Activated naive CD8-positive, alpha-beta T cell treated with anti-CD3 and anti-CD28 coated beads, Interleukin-2, amount 50 U/mL, for 16 hours (primary cell): ENCODE results near the gene SMAD3.

Source experiments
- DNase-seq: peaks from one replicate; pipeline ENCODE4 v3.0.0-alpha.2; 2020; ENCODE audit warnings: low read depth, low spot score

The SMAD3 gene

DNA sequence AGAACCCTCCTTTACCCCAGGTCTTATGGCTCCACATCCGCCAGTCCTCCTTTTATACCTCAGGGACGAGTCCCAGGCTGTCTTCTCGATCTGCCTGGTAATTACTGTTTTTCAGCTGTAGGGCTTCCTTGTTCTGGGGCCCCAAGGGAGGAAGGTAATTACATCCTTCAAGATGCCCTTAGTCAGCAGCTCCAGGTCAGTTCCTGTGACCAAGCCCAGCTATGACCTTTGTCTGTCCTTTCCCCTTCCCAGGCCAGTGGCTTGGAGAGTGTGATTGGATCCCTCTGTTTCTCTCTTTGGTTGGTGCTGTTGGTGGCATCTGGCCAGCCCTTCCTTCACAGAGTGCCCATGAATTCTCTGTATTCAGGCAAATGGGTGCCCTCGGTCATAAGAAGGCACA, 96.5 kb downstream of the SMAD3 start:
- no peak for DNase-seq

DNA sequence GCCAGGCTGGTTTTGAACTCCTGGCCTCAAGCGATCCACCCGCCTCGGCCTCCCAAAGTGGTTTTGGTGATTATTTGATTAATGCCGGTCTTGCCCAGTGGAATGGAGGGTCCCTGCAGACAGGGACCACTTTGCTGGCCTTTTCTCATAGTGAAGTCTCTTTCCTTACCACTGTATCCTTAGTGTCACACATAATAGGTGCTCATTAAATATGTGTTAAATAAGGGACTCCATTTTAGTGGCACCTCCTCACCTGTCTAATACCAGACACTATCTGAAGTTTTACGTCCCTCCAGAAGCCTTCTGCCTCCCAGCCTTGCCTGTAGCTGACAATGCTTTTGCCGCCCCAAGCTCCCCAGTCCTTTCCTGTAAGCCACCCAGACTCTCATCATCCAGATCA, 97.8 kb downstream of the SMAD3 start:
- no peak for DNase-seq

- no peak for DNase-seq
These were observed 99.0 kb downstream of the SMAD3 start for GRCh38 chr15:67164401-67164791.

DNA sequence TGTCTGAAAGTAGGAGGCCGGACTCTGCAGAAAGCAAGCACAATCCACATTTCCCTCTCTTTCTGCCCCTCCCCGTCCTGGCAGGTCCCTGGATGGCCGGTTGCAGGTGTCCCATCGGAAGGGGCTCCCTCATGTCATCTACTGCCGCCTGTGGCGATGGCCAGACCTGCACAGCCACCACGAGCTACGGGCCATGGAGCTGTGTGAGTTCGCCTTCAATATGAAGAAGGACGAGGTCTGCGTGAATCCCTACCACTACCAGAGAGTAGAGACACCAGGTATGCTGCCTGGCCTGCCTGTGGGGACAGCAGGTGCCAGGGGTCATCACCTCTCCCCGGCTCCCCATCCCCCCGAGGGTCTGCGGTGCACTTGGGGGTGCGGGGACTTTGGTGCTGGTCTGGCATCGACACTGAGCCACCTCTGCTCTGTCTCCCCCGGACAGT, 99.4 kb downstream of the SMAD3 start:
- DNase-seq, result no peak

DNA sequence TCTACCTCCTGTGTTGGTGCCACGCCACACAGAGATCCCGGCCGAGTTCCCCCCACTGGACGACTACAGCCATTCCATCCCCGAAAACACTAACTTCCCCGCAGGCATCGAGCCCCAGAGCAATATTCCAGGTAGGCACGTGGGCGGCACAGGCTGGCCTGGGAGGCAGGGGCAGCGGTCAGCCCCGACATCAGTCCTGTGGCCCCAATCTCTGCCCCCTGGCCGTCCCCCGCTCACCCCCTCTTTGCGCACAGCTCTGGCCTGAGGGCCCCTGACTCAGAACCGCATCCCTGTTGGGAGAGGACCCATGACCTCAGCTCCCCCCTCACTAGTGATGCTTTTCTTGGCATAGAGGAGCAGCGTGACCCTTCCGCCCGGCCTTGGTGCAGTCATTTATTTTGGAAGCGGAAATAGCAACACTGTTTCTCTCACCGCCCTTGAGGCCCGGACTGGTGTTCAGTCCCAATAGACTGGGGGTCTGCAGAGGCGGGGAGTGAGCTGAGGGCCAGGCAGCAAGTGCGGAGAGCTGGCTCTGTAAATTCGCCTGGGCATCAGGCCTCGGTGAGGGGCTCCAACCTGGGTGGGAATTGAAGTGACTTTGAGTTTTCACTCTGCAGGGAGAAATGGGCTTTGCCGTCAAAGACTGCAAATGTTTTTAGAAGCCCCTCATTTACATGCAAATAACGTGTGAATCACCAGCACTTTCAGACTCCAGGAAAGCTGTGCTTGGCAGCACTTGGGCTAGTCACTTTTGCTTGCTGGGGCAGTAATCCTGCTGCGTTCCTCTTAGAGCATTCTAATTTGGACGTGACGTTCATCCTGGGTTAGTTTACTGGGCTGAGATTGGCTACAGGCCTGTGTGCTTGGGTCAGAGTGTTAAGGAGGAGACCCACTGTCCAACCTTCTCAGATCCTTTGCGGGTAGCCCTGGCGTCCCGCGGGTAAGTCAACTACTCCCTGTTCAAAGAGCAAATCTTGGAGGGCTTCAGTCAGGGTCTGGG, 100.2 kb downstream of the SMAD3 start:
- DNase-seq, result no peak

GRCh38 chr15:67166280-67167009, 101.0 kb downstream of the SMAD3 start:
- no peak for DNase-seq

GRCh38 chr15:67167091-67167490, 101.7 kb downstream of the SMAD3 start:
- DNase-seq, result no peak

DNA sequence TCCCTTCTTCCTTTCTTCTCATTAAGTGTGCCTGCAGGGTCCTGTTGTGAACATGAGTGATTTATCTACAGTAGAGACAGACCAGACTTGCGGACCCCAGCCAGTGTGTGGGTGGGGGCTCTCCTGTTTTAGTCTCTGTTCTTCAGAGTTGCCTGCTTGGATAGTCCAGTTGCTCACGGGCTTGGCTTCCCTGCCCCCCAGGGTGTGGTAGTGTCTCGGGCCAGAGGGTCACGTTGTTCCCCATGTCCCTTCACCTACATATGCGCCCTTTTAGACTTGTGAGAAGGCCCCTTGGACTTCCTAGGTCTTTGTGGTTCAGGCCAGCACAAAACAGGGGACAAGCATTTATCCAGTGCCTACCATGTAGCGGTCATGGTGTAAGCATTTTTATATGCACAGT, 103.3 kb downstream of the SMAD3 start:
- no peak for DNase-seq

- DNase-seq, result no peak
These were observed 104.9 kb downstream of the SMAD3 start for GRCh38 chr15:67170143-67170925.

GRCh38 chr15:67171471-67171870, 106.1 kb downstream of the SMAD3 start:
- no peak for DNase-seq

DNA sequence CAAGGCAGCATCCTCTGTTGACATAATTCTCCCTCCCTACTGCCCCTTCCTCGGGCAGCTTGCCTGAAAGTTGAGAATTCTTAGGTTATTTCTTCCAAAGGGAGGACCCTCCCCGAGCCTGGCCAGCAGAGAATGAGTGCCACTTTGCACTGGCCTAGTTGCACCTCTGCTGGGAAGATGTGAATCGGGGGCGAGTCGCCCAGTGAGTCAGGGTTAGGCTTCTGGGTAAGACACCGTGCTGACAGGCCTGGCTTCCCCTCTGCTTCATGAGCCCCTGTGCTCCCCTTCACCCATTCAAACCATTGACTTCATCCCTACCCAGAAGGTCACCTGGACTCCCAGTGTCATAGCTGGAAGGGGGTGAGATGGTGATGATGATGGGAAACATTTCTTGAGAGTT, 106.8 kb downstream of the SMAD3 start:
- DNase-seq, result no peak

DNA sequence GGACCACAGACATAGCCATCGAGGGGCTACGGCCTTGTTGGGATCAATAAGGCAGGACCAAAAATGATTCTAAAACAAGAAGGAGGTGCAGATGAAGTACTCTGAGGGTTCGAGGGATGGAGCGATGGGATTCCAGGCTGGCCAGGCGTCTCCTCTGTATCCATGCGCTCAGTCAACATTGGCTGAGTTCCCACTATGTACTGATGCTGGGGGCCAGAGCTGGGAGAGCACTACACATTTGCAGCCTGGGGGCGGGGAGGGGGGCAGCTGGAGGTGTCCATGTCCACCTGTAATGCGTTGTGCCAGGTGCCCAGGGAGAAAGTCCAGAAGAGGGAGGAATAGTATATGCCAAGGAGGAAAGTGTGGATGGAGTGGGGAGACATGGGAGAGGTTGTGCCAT, 107.6 kb downstream of the SMAD3 start:
- DNase-seq, result no peak

DNA sequence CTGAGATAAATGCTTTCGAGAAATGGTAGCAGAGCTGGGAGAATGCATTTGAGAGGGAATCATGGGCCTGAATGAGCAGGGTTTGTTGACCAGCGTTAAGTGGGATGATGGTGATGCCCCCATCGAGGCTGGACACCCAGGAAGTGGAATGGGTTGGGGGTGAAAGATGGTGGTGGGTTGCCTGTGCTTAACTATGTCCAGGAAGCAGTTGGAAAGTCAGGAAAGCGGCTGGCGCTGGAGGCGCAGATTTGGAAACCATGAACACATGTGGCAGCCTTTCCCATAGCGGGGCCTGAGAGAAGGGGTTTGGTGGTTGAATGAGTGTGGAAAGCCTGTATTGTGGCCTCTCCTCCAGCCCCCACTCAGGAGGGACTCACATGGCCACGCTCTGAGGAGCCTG, 108.4 kb downstream of the SMAD3 start:
- no peak for DNase-seq

GRCh38 chr15:67174446-67174845, 109.0 kb downstream of the SMAD3 start:
- no peak for DNase-seq

GRCh38 chr15:67174864-67175573, 109.6 kb downstream of the SMAD3 start:
- DNase-seq, result no peak

- no peak for DNase-seq
These were observed 110.3 kb downstream of the SMAD3 start for GRCh38 chr15:67175643-67176071.

DNA sequence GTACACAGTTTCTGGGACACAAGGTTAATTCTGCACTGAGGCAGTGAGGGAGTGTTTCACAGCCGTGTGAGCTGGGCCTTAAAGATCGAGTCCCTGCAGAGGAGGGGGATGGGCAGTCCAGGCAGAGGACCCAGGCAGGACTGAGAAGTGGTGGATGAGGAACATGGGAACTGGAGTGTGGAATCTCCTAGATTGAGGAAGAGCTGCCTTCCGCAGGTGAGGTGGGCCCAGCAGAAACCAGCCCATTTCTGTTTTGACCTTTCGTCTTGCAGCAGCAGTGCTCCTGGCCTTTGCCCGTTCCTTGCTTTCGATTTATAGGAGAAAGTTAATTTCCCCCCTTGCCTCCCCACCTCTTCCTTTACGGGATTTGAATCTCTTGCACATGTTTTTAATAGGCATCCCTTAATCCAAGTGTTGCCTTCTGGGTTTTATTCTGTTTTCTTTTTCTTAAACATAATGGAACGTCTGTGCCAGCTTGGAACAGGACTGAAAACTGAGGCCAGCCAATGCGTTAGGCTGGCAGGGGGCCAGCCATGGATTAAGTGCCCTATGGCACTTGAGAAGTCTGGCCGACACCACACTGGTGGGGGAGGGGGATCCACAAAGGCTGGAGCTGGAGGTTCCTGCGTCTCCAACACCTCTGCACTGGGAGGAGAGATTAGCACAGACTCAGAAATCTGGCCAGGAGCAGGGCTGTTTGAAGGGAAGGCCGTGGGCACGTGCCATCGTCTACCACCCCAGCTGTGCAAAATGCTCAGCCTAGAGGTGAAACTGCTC, 111.0 kb downstream of the SMAD3 start:
- no peak for DNase-seq

GRCh38 chr15:67177752-67178151, 112.3 kb downstream of the SMAD3 start:
- no peak for DNase-seq

DNA sequence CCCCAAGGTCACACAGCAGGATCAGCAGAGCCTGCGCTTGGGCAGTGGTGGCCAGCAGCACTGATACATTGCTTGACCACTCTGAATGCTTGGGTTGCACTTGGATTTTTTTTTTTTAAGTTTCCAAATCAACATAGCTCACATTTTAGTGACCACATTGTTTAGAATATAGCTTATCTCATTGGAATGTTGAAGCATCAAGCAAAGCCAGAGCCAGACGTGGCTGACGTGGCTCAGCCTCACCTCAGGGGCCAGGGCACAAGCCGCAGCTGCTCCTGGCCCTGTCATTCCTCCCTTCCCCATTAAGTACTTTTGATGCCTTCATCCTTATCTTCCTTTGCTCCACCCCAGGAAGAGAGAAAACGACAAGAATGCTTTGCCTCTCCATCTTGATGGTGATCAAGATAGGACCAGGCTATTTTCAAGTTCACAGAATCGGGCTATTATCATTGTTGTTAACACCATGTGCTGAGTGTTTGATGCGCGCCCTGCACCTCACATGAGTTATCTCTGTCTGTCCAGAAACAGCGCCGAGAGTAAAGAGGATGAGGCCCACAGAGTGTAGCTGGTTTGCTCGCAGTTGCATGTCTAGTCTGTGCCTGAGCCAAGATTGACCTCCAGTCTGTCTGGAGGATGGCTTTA, 113.3 kb downstream of the SMAD3 start:
- DNase-seq, result no peak

DNA sequence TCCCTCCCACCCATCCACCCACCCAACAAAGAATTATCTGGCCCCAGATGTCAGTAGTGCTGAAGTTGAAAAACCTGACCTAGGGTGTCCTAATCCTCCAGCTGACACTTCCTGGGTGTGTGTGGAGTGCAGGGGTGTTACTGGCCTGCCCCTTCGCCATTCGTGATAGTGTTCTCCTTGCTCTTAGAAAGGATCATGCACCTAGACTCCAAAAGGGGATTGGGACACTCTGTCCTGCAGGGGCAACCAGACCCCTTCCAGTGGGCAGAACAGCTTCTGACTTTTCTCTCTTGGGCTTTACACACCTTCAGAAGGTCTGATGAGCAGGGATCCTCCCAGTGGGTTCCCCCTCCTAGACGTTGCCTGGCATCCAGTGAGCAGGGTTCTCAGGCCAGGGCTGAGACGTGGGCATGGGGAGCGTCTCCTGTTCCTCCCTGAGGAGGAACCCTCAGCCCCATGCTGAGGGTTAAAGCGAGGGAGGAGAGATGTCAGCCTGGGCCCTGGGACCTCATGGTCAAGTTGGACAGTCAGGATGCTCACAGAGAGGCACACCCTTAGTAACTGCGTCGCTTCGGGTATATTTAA, 114.1 kb downstream of the SMAD3 start:
- no peak for DNase-seq
